GM23338 (cell line): Measurements from ENCODE around the gene MLH1. TPM values are rescaled to one million over a fixed set of nuclear protein-coding genes. Genes with fewer than 3 reads are reported as not detected.
"Not testable (repeated sequence)": the region's sequence is repeated elsewhere in the genome, so short reads cannot be mapped to it uniquely, and the experiment has no call there.

Experiments used
- ATAC-seq: fragments of 200-7000 bp; cut with Tn5 transposase; 3 replicates; pipeline ENCODE4 v1.9.1; 2020
- DNase-seq: peaks from one replicate; pipeline ENCODE4 v3.0.0-alpha.2; 2015; ENCODE audit warnings: low spot score
- H2AFZ ChIP-seq: fragments of 200-600 bp; sonication (generic); 2 replicates; pipeline ENCODE4 v1.8.0; 2016; ENCODE audit warnings: antibody characterized with exemption, mild to moderate bottlenecking, moderate library complexity
- H3F3A ChIP-seq: fragments of 200-600 bp; sonication (generic); replicated peaks from 2 replicates; pipeline ENCODE4 v1.8.0; 2017; ENCODE audit warnings: antibody characterized with exemption, mixed run types, low read depth
- H3K27ac ChIP-seq: fragments of 200-600 bp; sonication (generic); 2 replicates; pipeline ENCODE4 v1.6.1; 2016; ENCODE audit warnings: low read depth
- H3K27me3 ChIP-seq: fragments of 200-600 bp; sonication (generic); 2 replicates; pipeline ENCODE4 v1.8.0; 2016; ENCODE audit warnings: mild to moderate bottlenecking, mixed run types, moderate library complexity; ENCODE audit not compliant: insufficient read depth
- H3K36me3 ChIP-seq: fragments of 200-600 bp; sonication (generic); 2 replicates; pipeline ENCODE4 v1.8.0; 2016; ENCODE audit warnings: mild to moderate bottlenecking; ENCODE audit not compliant: insufficient read depth
- H3K4me1 ChIP-seq: fragments of 200-600 bp; sonication (generic); 2 replicates; pipeline ENCODE4 v1.8.0; 2016; ENCODE audit warnings: mild to moderate bottlenecking, moderate library complexity; ENCODE audit not compliant: insufficient read depth
- H3K4me2 ChIP-seq: fragments of 200-600 bp; sonication (generic); 2 replicates; pipeline ENCODE4 v1.7.1; 2017; ENCODE audit warnings: mixed run types
- H3K4me3 ChIP-seq: fragments of 200-600 bp; sonication (generic); 2 replicates; pipeline ENCODE4 v1.6.1; 2016; ENCODE audit warnings: mixed run types
- H3K79me2 ChIP-seq: fragments of 200-600 bp; sonication (generic); replicated peaks from 2 replicates; pipeline ENCODE4 v1.8.0; 2017; ENCODE audit warnings: mild to moderate bottlenecking; ENCODE audit not compliant: insufficient read depth
- H3K9me2 ChIP-seq: fragments of 200-600 bp; sonication (generic); 2 replicates; pipeline ENCODE4 v1.8.0; 2017; ENCODE audit not compliant: insufficient read depth
- H4K20me1 ChIP-seq: fragments of 200-600 bp; sonication (generic); replicated peaks from 2 replicates; pipeline ENCODE4 v1.8.0; 2017; ENCODE audit warnings: mild to moderate bottlenecking; ENCODE audit not compliant: insufficient read depth
- H3K27ac Mint-ChIP-seq: 2 replicates; pipeline ENCODE4 v1.8.0; 2020; ENCODE audit warnings: inconsistent platforms, mild to moderate bottlenecking, moderate library complexity, mixed read lengths
- H3K27me3 Mint-ChIP-seq: 3 replicates; pipeline ENCODE4 v1.8.0; 2022; ENCODE audit warnings: low read depth, mild to moderate bottlenecking, moderate library complexity, mixed read lengths, inconsistent platforms; ENCODE audit not compliant: insufficient read depth, poor library complexity
- H3K36me3 Mint-ChIP-seq: 3 replicates; pipeline ENCODE4 v1.8.0; 2021; ENCODE audit warnings: low read depth, mild to moderate bottlenecking, inconsistent platforms, moderate library complexity, mixed read lengths
- H3K4me1 Mint-ChIP-seq: 3 replicates; pipeline ENCODE4 v1.8.0; 2020; ENCODE audit warnings: mild to moderate bottlenecking, inconsistent platforms, mixed read lengths
- H3K4me3 Mint-ChIP-seq: 3 replicates; pipeline ENCODE4 v1.8.0; 2021; ENCODE audit warnings: moderate library complexity, mild to moderate bottlenecking, inconsistent platforms, mixed read lengths
- H3K9me3 Mint-ChIP-seq: 3 replicates; pipeline ENCODE4 v1.8.0; 2020; ENCODE audit warnings: moderate library complexity, mild to moderate bottlenecking, inconsistent platforms, mixed read lengths
- CREB1 ChIP-seq: fragments of 250-450 bp; sonication (Bioruptor Pico); IDR thresholded peaks from 2 replicates; pipeline ENCODE4 v1.5.0; 2020; ENCODE audit warnings: low read depth, mild to moderate bottlenecking, moderate library complexity
- ETS1 ChIP-seq: IDR thresholded peaks from 2 replicates; pipeline ENCODE4 v1.6.1; 2016; ENCODE audit warnings: antibody characterized with exemption
- EZH2 ChIP-seq: fragments of 200-600 bp; sonication (generic); IDR thresholded peaks from one replicate; pipeline ENCODE4 v1.8.0; 2017; ENCODE audit warnings: antibody characterized with exemption, mild to moderate bottlenecking, low read depth; ENCODE audit not compliant: unreplicated experiment
- NANOG ChIP-seq: IDR thresholded peaks from 2 replicates; pipeline ENCODE4 v1.6.1; 2016; ENCODE audit warnings: antibody characterized with exemption, borderline replicate concordance
- POLR2AphosphoS5 ChIP-seq: IDR thresholded peaks from 2 replicates; pipeline ENCODE4 v1.6.1; 2016; ENCODE audit warnings: antibody characterized with exemption, low read depth
- REST ChIP-seq: IDR thresholded peaks from one replicate; pipeline ENCODE4 v1.6.1; 2018; ENCODE audit warnings: antibody characterized with exemption; ENCODE audit not compliant: unreplicated experiment
- ZNF114 ChIP-seq: fragments of 250-450 bp; sonication (Bioruptor Pico); IDR thresholded peaks from 2 replicates; pipeline ENCODE4 v1.5.0; 2020; ENCODE audit warnings: mild to moderate bottlenecking, moderate library complexity
- polyA plus RNA-seq: library from polyadenylated mRNA; unstranded; fragments of >200 nt; fragmentation: Nextera tagmentation; extraction: Ambion mirVana; gene quantifications from 2 replicates; pipeline ENCODE4 v1.2.1, GENCODE V29; 2016
- total RNA-seq: library from RNA; depleted of rRNA; stranded (reverse); fragments of >200 nt; shearing (Covaris generic); gene quantifications from 2 replicates; pipeline ENCODE4 v1.2.3, GENCODE V29; 2014

MLH1 gene
- total and polyA plus RNA-seq, 2 experiments from 2014 or later, result 31.7 to 58.0 TPM

GRCh38 chr3:37041546-37042195 is 48.4 kb downstream of the MLH1 start:
- Histone ChIP-seq H3K27ac (no peak overlapping the region), H4K20me1 (peaks cover 5% of the 10 kb centered on the region; the same call in 1 of the 2 replicates), H3K27me3 (no peaks in the 10 kb centered on the region), H3K4me1 (no peaks in the 10 kb centered on the region), H3K4me2 (no peak overlapping the region), H3F3A (no peaks in the 10 kb centered on the region), H3K9me2 (no peaks in the 10 kb centered on the region), H3K79me2 (no peaks in the 10 kb centered on the region), H3K4me3 (no peak overlapping the region), H2AFZ (no peak overlapping the region), H3K36me3 (peaks cover 21% of the 10 kb centered on the region)
- ATAC-seq (no peak), DNase-seq (no peak)
- Mint-ChIP-seq H3K27ac (no peak overlapping the region), H3K9me3 (no peaks in the 10 kb centered on the region), H3K4me3 (no peak overlapping the region), H3K27me3 (no peaks in the 10 kb centered on the region), H3K4me1 (no peaks in the 10 kb centered on the region), H3K36me3 (peaks cover 39% of the 10 kb centered on the region)
- no peak for TF ChIP-seq REST
- no peak for TF ChIP-seq EZH2
- TF ChIP-seq ZNF114 (CRISPR knock-in tag), result no peak
- TF ChIP-seq CREB1 (CRISPR knock-in tag), result no peak
- TF ChIP-seq POLR2AphosphoS5, result no peak
- no peak for TF ChIP-seq NANOG

- H3K79me2 ChIP-seq, H3K4me3 ChIP-seq, ATAC-seq, H3K27me3 ChIP-seq, H4K20me1 ChIP-seq, H3K4me2 ChIP-seq, H3K4me3 Mint-ChIP-seq, H3K27me3 Mint-ChIP-seq, DNase-seq, H3K9me3 Mint-ChIP-seq, H3K9me2 ChIP-seq, H3K4me1 Mint-ChIP-seq, H3K4me1 ChIP-seq, H3K27ac Mint-ChIP-seq, H2AFZ ChIP-seq, H3F3A ChIP-seq, H3K27ac ChIP-seq: not testable (repeated sequence)
- H3K36me3 Mint-ChIP-seq, result peaks cover 42% of the 10 kb centered on the region; the same call in 2 of the 3 replicates
- H3K36me3 ChIP-seq, result peaks cover 18% of the 10 kb centered on the region
These were observed 49.4 kb downstream of the MLH1 start for GRCh38 chr3:37042712-37043111.

- Histone ChIP-seq H3F3A (no peaks in the 10 kb centered on the region), H3K36me3 (peaks cover 45% of the 10 kb centered on the region)
- H3K36me3 Mint-ChIP-seq, result peaks cover 64% of the 10 kb centered on the region
These were observed 57.0 kb downstream of the MLH1 start for GRCh38 chr3:37050282-37050681.

More at GRCh38 chr3:37050282-37050681, 57.0 kb downstream of the MLH1 start:
- peaks cover 3% of the 10 kb centered on the region; the same call in 1 of the 2 replicates for H4K20me1 ChIP-seq
- no peaks in the 10 kb centered on the region for H3K27me3 ChIP-seq
- H3K4me3 ChIP-seq, result no peak overlapping the region
- no peaks in the 10 kb centered on the region for H3K4me1 ChIP-seq
- H3K27ac ChIP-seq, result no peak overlapping the region
- no peak overlapping the region for H2AFZ ChIP-seq
- Mint-ChIP-seq H3K9me3 (no peaks in the 10 kb centered on the region), H3K27ac (no peak overlapping the region), H3K27me3 (peaks cover 2% of the 10 kb centered on the region), H3K4me1 (no peaks in the 10 kb centered on the region), H3K4me3 (no peak overlapping the region)
- H3K9me2 ChIP-seq, result no peaks in the 10 kb centered on the region
- no peak for TF ChIP-seq ETS1
- DNase-seq (no peak), ATAC-seq (no peak)
- no peaks in the 10 kb centered on the region for H3K79me2 ChIP-seq
- H3K4me2 ChIP-seq, result no peak overlapping the region
